Measurements from ENCODE around the gene TBC1D2.

- no peak for TF ChIP-seq CTCF (IDR thresholded peaks at IDR 0.05; ENCODE audit: insufficient read depth, low read length, poor library complexity, severe bottlenecking)
- TF ChIP-seq EZH2phosphoT487 (conservative IDR thresholded peaks at IDR 0.05; ENCODE audit: low read length) = no peak
These were observed 46.7 kb upstream of the TBC1D2 start for GRCh38 chr9:98302150-98302549.

All from SU-DHL-6 (cell line).